ENCODE results near the gene TAS2R8. TPM values are rescaled to one million over a fixed set of nuclear protein-coding genes. Genes with fewer than 3 reads are reported as not detected.

Gene TAS2R8
- 0.14 TPM in 1 of 2 replicates, not detected in the other for total RNA-seq

GRCh38 chr12:10807186-10807585 is at the start of gene TAS2R8:
TAS2R8 (minus strand) TSS chr12:10807286; CDS start chr12:10806980, 306 bp downstream.

GRCh38 chr12:10849425-10849878 is 42.4 kb upstream of the TAS2R8 start, which contains the start of gene PRR4:
PRR4 (minus strand) TSS chr12:10849475; CDS start chr12:10849437, 38 bp downstream.

GRCh38 chr12:10826258-10826657 is 19.2 kb upstream of the TAS2R8 start, which contains the start of gene TAS2R10:
TAS2R10 (minus strand) TSS chr12:10826358; CDS start chr12:10826269, 89 bp downstream.

GRCh38 chr12:10810068-10810467 is 3.0 kb upstream of the TAS2R8 start, which contains the start of gene TAS2R9:
TAS2R9 (minus strand) TSS chr12:10810168; CDS start chr12:10810075, 93 bp downstream.

GRCh38 chr12:10802587-10802986 is 4.5 kb downstream of the TAS2R8 start, which contains the start of gene TAS2R7:
TAS2R7 (minus strand) TSS chr12:10802627; CDS start chr12:10802570, 57 bp downstream.

Other genes starting within 250 kb of the TAS2R8 start
- gene MAGOHB, start 193.7 kb downstream of the TAS2R8 start, total RNA-seq: 14.6 and 17.1 TPM in 2 replicates
- 1.4 and 2.8 TPM in 2 replicates for gene STYK1, start 133.2 kb downstream of the TAS2R8 start, total RNA-seq
- gene YBX3, start 84.0 kb downstream of the TAS2R8 start, total RNA-seq: 186 and 340 TPM in 2 replicates
- gene TAS2R7, start 4.7 kb downstream of the TAS2R8 start, total RNA-seq: not detected in 2 replicates
- 0.14 TPM in 1 of 2 replicates, not detected in the other for gene TAS2R9, start 2.9 kb upstream of the TAS2R8 start, total RNA-seq
- gene TAS2R10, start 19.1 kb upstream of the TAS2R8 start, total RNA-seq: 1.4 TPM in 1 of 2 replicates, not detected in the other
- 1.4 TPM in 1 of 2 replicates, not detected in the other for gene PRR4, start 42.2 kb upstream of the TAS2R8 start, total RNA-seq
- 4.1 and 15.9 TPM in 2 replicates for gene PRH1, start 77.0 kb upstream of the TAS2R8 start, total RNA-seq
- gene TAS2R13, start 102.3 kb upstream of the TAS2R8 start, total RNA-seq: under 0.01 and 3.3 TPM in 2 replicates
- gene PRH2, start 122.0 kb upstream of the TAS2R8 start, total RNA-seq: 0.34 TPM in 1 of 2 replicates, not detected in the other
- gene TAS2R14, start 132.0 kb upstream of the TAS2R8 start, total RNA-seq: 0.68 and 4.1 TPM in 2 replicates
- 0.34 and 5.9 TPM in 2 replicates for gene TAS2R50, start 179.6 kb upstream of the TAS2R8 start, total RNA-seq
- gene TAS2R20, start 191.0 kb upstream of the TAS2R8 start, total RNA-seq: 0.34 and 6.2 TPM in 2 replicates
- 0.34 and 7.6 TPM in 2 replicates for gene TAS2R19, start 215.3 kb upstream of the TAS2R8 start, total RNA-seq
- 0.68 and 5.6 TPM in 2 replicates for gene TAS2R31, start 224.1 kb upstream of the TAS2R8 start, total RNA-seq